Keratinocyte (primary cell): Measurements from ENCODE around the gene DPY19L2. TPM values are rescaled to one million over a fixed set of nuclear protein-coding genes. Genes with fewer than 3 reads are reported as not detected.

Source experiments
- DNase-seq: peaks from one replicate; pipeline ENCODE4 v3.0.0-alpha.2; 2011; ENCODE audit warnings: low read depth, missing footprints, low spot score
- FAIRE-seq: peaks from 2 replicates; lab custom pipeline; 2011; peaks lifted over from hg19 to GRCh38; lab: Jason Lieb, UNC
- H2AFZ ChIP-seq: 2 replicates; pipeline ENCODE4 v1.6.0; 2012; ENCODE audit warnings: low read length, control low read depth, inconsistent platforms; ENCODE audit not compliant: control insufficient read depth
- H3K27ac ChIP-seq: 2 replicates; pipeline ENCODE4 v1.5.1; 2011; ENCODE audit warnings: low read length; ENCODE audit not compliant: control insufficient read depth, insufficient read depth
- H3K27me3 ChIP-seq: 3 replicates; pipeline ENCODE4 v1.6.0; 2011; ENCODE audit warnings: low read length; ENCODE audit not compliant: control insufficient read depth, insufficient read depth; ENCODE audit errors: extremely low read depth
- H3K36me3 ChIP-seq, 2 experiments: 2 replicates in 1 of 2; 3 replicates in 1 of 2; pipeline ENCODE4 v1.5.1; 2011; ENCODE audit warnings: low read length in 2 of 2, mild to moderate bottlenecking in 1 of 2; ENCODE audit not compliant: control insufficient read depth in 2 of 2, insufficient read depth in 2 of 2; ENCODE audit errors: extremely low read depth in 1 of 2
- H3K4me1 ChIP-seq: 3 replicates; pipeline ENCODE4 v1.5.1; 2011; ENCODE audit warnings: low read length; ENCODE audit not compliant: control insufficient read depth, insufficient read depth; ENCODE audit errors: extremely low read depth
- H3K4me2 ChIP-seq: 3 replicates; pipeline ENCODE4 v1.6.0; 2011; ENCODE audit warnings: low read depth, low read length; ENCODE audit not compliant: control insufficient read depth, insufficient read depth; ENCODE audit errors: extremely low read depth
- H3K4me3 ChIP-seq, 3 experiments: fragments of 200-600 bp in 1 of 3; sonication (generic) in 1 of 3; 2 replicates in 2 of 3; 3 replicates in 1 of 3; pipeline ENCODE4 v1.5.1; 2011 to 2016; ENCODE audit warnings: low read length in 3 of 3, mild to moderate bottlenecking in 3 of 3, control low read depth in 2 of 3, inconsistent platforms in 1 of 3, low read depth in 1 of 3, mixed read lengths in 1 of 3, mixed run types in 1 of 3, moderate library complexity in 1 of 3; ENCODE audit not compliant: control insufficient read depth in 2 of 3, insufficient read depth in 2 of 3; ENCODE audit errors: extremely low read depth in 1 of 3
- H3K79me2 ChIP-seq: 2 replicates; pipeline ENCODE4 v1.6.0; 2012; ENCODE audit warnings: low read length; ENCODE audit not compliant: control insufficient read depth, insufficient read depth
- H3K9ac ChIP-seq: 3 replicates; pipeline ENCODE4 v1.6.0; 2011; ENCODE audit warnings: low read length; ENCODE audit not compliant: control insufficient read depth, insufficient read depth; ENCODE audit errors: extremely low read depth
- H3K9me1 ChIP-seq: 3 replicates; pipeline ENCODE4 v1.6.0; 2011; ENCODE audit warnings: low read length; ENCODE audit not compliant: control insufficient read depth, insufficient read depth; ENCODE audit errors: extremely low read depth
- H3K9me3 ChIP-seq: 2 replicates; pipeline ENCODE4 v1.5.1; 2012; ENCODE audit warnings: low read depth, low read length; ENCODE audit not compliant: control insufficient read depth
- H4K20me1 ChIP-seq: 3 replicates; pipeline ENCODE4 v1.6.0; 2011; ENCODE audit warnings: low read length; ENCODE audit not compliant: control insufficient read depth, insufficient read depth; ENCODE audit errors: extremely low read depth
- EZH2 ChIP-seq: IDR thresholded peaks from one replicate; pipeline ENCODE4 v1.6.1; 2012; ENCODE audit warnings: inconsistent platforms, mild to moderate bottlenecking, low read length, moderate library complexity
- dilution Hi-C: fragments of 300-500 bp; cut with MboI; formaldehyde crosslinking; loops from one replicate; pipeline ENCODE4 v1.7.0; 2020; ENCODE audit warnings: low sequenced_read_pairs; ENCODE audit not compliant: extremely low pct_ligation_motif_present
- polyA plus RNA-seq, 5 experiments: library from polyadenylated mRNA; depleted of rRNA in 3 of 5; stranded (reverse) in 3 of 5; stranded (forward) in 1 of 5; unstranded in 1 of 5; fragments of >200 nt; gene quantifications; 1 replicate in 1 of 5; 2 replicates in 3 of 5; 3 replicates in 1 of 5; pipeline versions ENCODE4 v1.2.1 to v1.2.3, GENCODE V29; 2011 to 2012; ENCODE audit warnings: missing spikeins in 2 of 5, low read depth in 1 of 5, low replicate concordance in 1 of 5
- TF ChIP-seq, protein P1 (sequence below), 3 experiments: IDR thresholded peaks in 1 of 3; conservative IDR thresholded peaks in 1 of 3; optimal IDR thresholded peaks in 1 of 3; 2 replicates in 2 of 3; 3 replicates in 1 of 3; pipeline versions ENCODE3 to v1.5.1; 2011; ENCODE audit warnings: low read length in 3 of 3, mild to moderate bottlenecking in 3 of 3, moderate library complexity in 2 of 3, control low read depth in 1 of 3, inconsistent platforms in 1 of 3; ENCODE audit not compliant: insufficient read depth in 2 of 3; ENCODE audit errors: extremely low read depth in 1 of 3

DPY19L2 gene
- polyA plus RNA-seq, 1 donor (not counting 4 experiments of a cell fraction or from before 2014, with no cell fraction given), result 3.3 TPM

DNA sequence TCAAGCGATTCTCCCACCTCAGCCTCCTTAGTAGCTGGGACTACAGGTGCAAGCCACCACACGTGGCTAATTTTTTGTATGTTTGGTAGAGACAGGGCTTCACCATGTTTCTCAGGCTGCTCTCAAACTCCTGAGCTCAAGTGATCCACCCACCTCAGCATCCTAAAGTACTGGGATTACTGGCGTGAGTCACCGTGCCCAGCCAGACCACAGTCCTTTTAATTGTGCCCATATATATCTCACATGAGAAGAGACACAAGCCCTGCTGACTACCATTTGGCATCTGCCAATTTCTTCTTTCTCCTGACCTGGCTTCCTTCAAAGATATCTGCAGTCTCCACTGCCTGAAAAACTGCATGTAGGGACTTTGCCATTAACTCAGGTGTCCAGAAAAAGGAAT, 142.5 kb downstream of the DPY19L2 start:
- H3K4me3 ChIP-seq, result no peak overlapping the region
- no peaks in the 10 kb centered on the region for H3K79me2 ChIP-seq
- no peaks in the 10 kb centered on the region for H3K4me1 ChIP-seq
- H2AFZ ChIP-seq, result no peak overlapping the region
- H3K27ac ChIP-seq, result no peak overlapping the region
- no peak overlapping the region for H3K9ac ChIP-seq
- DNase-seq (no peak), FAIRE-seq (no peak)
- H3K4me2 ChIP-seq, result no peak overlapping the region
- no peak for TF ChIP-seq EZH2
- TF ChIP-seq, protein P1, sequence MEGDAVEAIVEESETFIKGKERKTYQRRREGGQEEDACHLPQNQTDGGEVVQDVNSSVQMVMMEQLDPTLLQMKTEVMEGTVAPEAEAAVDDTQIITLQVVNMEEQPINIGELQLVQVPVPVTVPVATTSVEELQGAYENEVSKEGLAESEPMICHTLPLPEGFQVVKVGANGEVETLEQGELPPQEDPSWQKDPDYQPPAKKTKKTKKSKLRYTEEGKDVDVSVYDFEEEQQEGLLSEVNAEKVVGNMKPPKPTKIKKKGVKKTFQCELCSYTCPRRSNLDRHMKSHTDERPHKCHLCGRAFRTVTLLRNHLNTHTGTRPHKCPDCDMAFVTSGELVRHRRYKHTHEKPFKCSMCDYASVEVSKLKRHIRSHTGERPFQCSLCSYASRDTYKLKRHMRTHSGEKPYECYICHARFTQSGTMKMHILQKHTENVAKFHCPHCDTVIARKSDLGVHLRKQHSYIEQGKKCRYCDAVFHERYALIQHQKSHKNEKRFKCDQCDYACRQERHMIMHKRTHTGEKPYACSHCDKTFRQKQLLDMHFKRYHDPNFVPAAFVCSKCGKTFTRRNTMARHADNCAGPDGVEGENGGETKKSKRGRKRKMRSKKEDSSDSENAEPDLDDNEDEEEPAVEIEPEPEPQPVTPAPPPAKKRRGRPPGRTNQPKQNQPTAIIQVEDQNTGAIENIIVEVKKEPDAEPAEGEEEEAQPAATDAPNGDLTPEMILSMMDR (optimal IDR thresholded peaks at IDR 0.05 in 1 of 3, IDR thresholded peaks at IDR 0.05 in 1 of 3, conservative IDR thresholded peaks at IDR 0.05 in 1 of 3; ENCODE audit: extremely low read depth in 1 of 3, insufficient read depth in 2 of 3, low read length in 3 of 3), result no peak
- H3K27me3 ChIP-seq, result no peaks in the 10 kb centered on the region
- no peaks in the 10 kb centered on the region for H3K9me3 ChIP-seq
- H3K9me1 ChIP-seq, result no peaks in the 10 kb centered on the region
- H3K36me3 ChIP-seq, result no peaks in the 10 kb centered on the region
- H4K20me1 ChIP-seq, result no peaks in the 10 kb centered on the region
- dilution Hi-C loops, result no loop called here

DNA sequence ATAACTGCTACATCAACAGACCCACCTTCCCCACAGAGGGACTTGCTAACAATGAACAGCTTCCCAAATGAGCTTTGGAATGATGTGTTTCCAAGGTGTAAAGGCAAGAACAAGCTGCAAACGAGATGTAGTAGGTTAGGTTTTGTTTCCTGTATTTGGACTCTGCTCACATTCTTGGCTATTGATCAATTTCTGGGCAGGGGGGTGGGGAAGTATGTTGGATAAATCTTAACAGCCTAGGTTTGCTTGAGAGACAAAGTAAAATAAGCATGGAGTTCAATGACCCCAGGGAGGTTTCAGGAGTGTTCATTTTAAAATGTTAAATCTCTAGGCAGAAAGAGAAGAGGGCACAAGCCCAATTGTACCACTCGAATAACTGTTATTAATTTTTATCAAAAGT, 146.6 kb downstream of the DPY19L2 start:
- Histone ChIP-seq H3K9me1 (no peaks in the 10 kb centered on the region), H3K79me2 (no peaks in the 10 kb centered on the region), H3K9me3 (no peaks in the 10 kb centered on the region), H3K27ac (no peak overlapping the region), H3K4me1 (no peaks in the 10 kb centered on the region), H3K4me2 (no peak overlapping the region), H3K27me3 (no peaks in the 10 kb centered on the region), H4K20me1 (no peaks in the 10 kb centered on the region), H3K4me3 (no peak overlapping the region), H3K9ac (no peak overlapping the region), H3K36me3 (no peaks in the 10 kb centered on the region), H2AFZ (no peak overlapping the region)
- TF ChIP-seq EZH2, result no peak
- TF ChIP-seq, protein P1 (optimal IDR thresholded peaks at IDR 0.05 in 1 of 3, IDR thresholded peaks at IDR 0.05 in 1 of 3, conservative IDR thresholded peaks at IDR 0.05 in 1 of 3; ENCODE audit: extremely low read depth in 1 of 3, insufficient read depth in 2 of 3, low read length in 3 of 3), result no peak
- DNase-seq, result no peak
- FAIRE-seq, result no peak
- dilution Hi-C loops, result no loop called here

Other genes with a start within 250 kb of the DPY19L2 start
- gene RXYLT1, start 111.4 kb upstream of the DPY19L2 start, polyA plus RNA-seq, result 10.2 to 17.0 TPM (median 16.5 TPM) in 3 replicates
- 2.3 to 5.6 TPM (median 4.5 TPM) in 3 replicates for gene SRGAP1, start 176.2 kb upstream of the DPY19L2 start, polyA plus RNA-seq